Endothelial cell of umbilical vein (primary cell): Measurements from ENCODE around the gene SHISA7.

ENCODE experiments used
- CTCF ChIP-seq, 2 donors: IDR thresholded peaks; 1 replicate in 1 of 2; 2 replicates in 1 of 2; pipeline ENCODE4 v1.5.1; 2011; ENCODE audit warnings: low read length in 2 of 2, mild to moderate bottlenecking in 2 of 2, moderate library complexity in 2 of 2, control low read depth in 1 of 2, inconsistent platforms in 1 of 2, low read depth in 1 of 2; ENCODE audit not compliant: insufficient read depth in 1 of 2; ENCODE audit errors: extremely low read depth in 1 of 2
- EZH2 ChIP-seq: IDR thresholded peaks from 2 replicates; pipeline ENCODE4 v1.6.1; 2012; ENCODE audit warnings: borderline replicate concordance, low read depth, mild to moderate bottlenecking, moderate library complexity, low read length, inconsistent platforms; ENCODE audit not compliant: severe bottlenecking
- MYC ChIP-seq: IDR thresholded peaks from one replicate; pipeline ENCODE4 v1.6.1; 2011; ENCODE audit warnings: mild to moderate bottlenecking, low read depth, low read length

GRCh38 chr19:55410168-55410567 lies 32.9 kb downstream of the SHISA7 start:
- TF ChIP-seq CTCF (IDR thresholded peaks at IDR 0.05; ENCODE audit: extremely low read depth in 1 of 2, insufficient read depth in 1 of 2, low read depth in 1 of 2, low read length in 2 of 2) (no peak), EZH2 (no peak), MYC (no peak)
